ENCODE measurements around the gene SRC.

Gene SRC

GRCh38 chr20:37389844-37390275 lies 43.9 kb downstream of the SRC start:
- no peak overlapping the region for H3K4me3 ChIP-seq (ENCODE audit: low read length)
- no peak for TF ChIP-seq ZNF274 (IDR thresholded peaks at IDR 0.05; ENCODE audit: low read depth, low read length)

- TF ChIP-seq ZNF274 (IDR thresholded peaks at IDR 0.05; ENCODE audit: low read depth, low read length): no peak
- no peak overlapping the region for H3K4me3 ChIP-seq (ENCODE audit: low read length)
These were observed 44.6 kb downstream of the SRC start for GRCh38 chr20:37390503-37390890.

GRCh38 chr20:37390891-37391525 lies 45.1 kb downstream of the SRC start:
- no peak for TF ChIP-seq ZNF274 (IDR thresholded peaks at IDR 0.05; ENCODE audit: low read depth, low read length)
- no peak overlapping the region for H3K4me3 ChIP-seq (ENCODE audit: low read length)

GRCh38 chr20:37392441-37393195 lies 46.7 kb downstream of the SRC start:
- TF ChIP-seq ZNF274 (IDR thresholded peaks at IDR 0.05; ENCODE audit: low read depth, low read length): no peak
- H3K4me3 ChIP-seq (ENCODE audit: low read length): no peak overlapping the region

- no peak for TF ChIP-seq ZNF274 (IDR thresholded peaks at IDR 0.05; ENCODE audit: low read depth, low read length)
- no peak overlapping the region for H3K4me3 ChIP-seq (ENCODE audit: low read length)
These were observed 47.4 kb downstream of the SRC start for GRCh38 chr20:37393196-37393862.

- no peak for TF ChIP-seq ZNF274 (IDR thresholded peaks at IDR 0.05; ENCODE audit: low read depth, low read length)
- H3K4me3 ChIP-seq (ENCODE audit: low read length): no peak overlapping the region
These were observed 48.1 kb downstream of the SRC start for GRCh38 chr20:37393863-37394542.

GRCh38 chr20:37394543-37395409 lies 48.8 kb downstream of the SRC start:
- no peak for TF ChIP-seq ZNF274 (IDR thresholded peaks at IDR 0.05; ENCODE audit: low read depth, low read length)
- H3K4me3 ChIP-seq (ENCODE audit: low read length): no peak overlapping the region

GRCh38 chr20:37395410-37395797 lies 49.5 kb downstream of the SRC start:
- no peak for TF ChIP-seq ZNF274 (IDR thresholded peaks at IDR 0.05; ENCODE audit: low read depth, low read length)
- no peak overlapping the region for H3K4me3 ChIP-seq (ENCODE audit: low read length)

- no peak for TF ChIP-seq ZNF274 (IDR thresholded peaks at IDR 0.05; ENCODE audit: low read depth, low read length)
- no peak overlapping the region for H3K4me3 ChIP-seq (ENCODE audit: low read length)
These were observed 50.0 kb downstream of the SRC start for GRCh38 chr20:37395921-37396415.

GRCh38 chr20:37396416-37397075 lies 50.6 kb downstream of the SRC start:
- no peak overlapping the region for H3K4me3 ChIP-seq (ENCODE audit: low read length)
- TF ChIP-seq ZNF274 (IDR thresholded peaks at IDR 0.05; ENCODE audit: low read depth, low read length): no peak

GRCh38 chr20:37397076-37397953 lies 51.4 kb downstream of the SRC start:
- H3K4me3 ChIP-seq (ENCODE audit: low read length): no peak overlapping the region
- TF ChIP-seq ZNF274 (IDR thresholded peaks at IDR 0.05; ENCODE audit: low read depth, low read length): no peak
